ENCODE data around the gene NDST3.

NDST3 gene

DNA sequence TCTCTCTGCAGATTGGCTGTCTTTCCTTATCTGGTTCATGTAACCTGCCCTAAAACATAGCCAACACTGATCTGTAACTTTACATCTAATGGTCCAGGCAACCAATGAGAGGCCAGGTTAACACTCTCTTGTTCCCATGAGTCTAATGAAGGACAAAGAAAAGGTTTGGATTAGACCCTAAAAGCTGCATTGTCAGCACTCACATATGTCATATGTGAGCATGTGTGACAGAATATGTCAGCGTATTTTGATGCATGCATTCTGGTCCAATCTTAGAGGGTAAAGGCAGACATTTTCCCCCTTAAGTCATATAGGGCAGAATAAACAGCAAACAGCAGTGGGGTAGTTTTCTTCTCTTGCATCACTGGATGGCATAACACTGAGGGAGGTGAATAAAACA lies 3.7 kb downstream of the NDST3 start:
- Mint-ChIP-seq H3K27ac (no peak overlapping the region), H3K27me3 (peaks cover 27% of the 10 kb centered on the region), H3K4me3 (no peak overlapping the region), H3K9me3 (no peaks in the 10 kb centered on the region), H3K36me3 (ENCODE audit: low read depth) (no peaks in the 10 kb centered on the region), H3K4me1 (ENCODE audit: low read depth) (peaks cover 7% of the 10 kb centered on the region)

DNA sequence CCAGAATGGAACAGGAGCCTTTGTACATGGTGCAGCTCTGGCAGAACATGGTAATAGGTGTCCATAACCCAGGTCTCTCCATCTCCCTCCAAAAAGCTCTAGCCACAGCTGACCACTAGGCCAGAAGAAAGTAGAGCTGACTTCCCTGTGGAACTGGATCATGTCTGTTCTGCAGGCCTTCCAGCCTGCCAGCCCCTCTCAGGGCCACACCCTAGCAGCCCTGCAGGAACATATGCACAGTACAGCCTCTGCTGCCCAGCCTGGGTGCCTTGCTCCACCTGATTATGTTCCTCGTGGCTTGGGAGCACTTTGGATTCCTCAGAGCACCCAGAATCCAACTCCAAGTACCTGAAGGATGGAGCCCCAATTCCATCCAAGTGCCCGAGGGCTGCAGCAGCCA lies 12.0 kb downstream of the NDST3 start:
- Mint-ChIP-seq H3K4me3 (no peak overlapping the region), H3K4me1 (ENCODE audit: low read depth) (no peaks in the 10 kb centered on the region), H3K9me3 (no peaks in the 10 kb centered on the region), H3K36me3 (ENCODE audit: low read depth) (no peaks in the 10 kb centered on the region), H3K27ac (no peak overlapping the region), H3K27me3 (no peaks in the 10 kb centered on the region)

DNA sequence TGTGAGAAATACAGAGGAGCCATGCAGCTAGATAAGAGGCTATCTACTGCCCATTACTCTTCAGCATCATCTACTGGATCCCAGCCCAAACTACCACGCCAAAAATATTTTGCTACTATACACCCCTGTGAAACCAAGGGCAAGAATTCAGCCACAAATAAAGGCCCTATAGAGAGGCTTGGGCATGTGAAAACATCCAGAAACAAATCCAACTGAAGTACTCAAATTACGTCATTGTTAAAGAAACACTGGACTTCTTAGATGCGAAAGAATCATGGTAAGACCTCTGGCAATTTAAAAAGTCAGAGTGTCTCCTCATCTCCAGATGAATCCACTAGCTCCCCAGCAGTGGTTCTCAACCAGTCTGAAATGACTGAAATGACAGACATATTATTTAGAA lies 12.8 kb downstream of the NDST3 start:
- Mint-ChIP-seq H3K9me3 (no peaks in the 10 kb centered on the region), H3K36me3 (ENCODE audit: low read depth) (no peaks in the 10 kb centered on the region), H3K27me3 (no peaks in the 10 kb centered on the region), H3K4me1 (ENCODE audit: low read depth) (no peaks in the 10 kb centered on the region), H3K27ac (no peak overlapping the region), H3K4me3 (no peak overlapping the region)

DNA sequence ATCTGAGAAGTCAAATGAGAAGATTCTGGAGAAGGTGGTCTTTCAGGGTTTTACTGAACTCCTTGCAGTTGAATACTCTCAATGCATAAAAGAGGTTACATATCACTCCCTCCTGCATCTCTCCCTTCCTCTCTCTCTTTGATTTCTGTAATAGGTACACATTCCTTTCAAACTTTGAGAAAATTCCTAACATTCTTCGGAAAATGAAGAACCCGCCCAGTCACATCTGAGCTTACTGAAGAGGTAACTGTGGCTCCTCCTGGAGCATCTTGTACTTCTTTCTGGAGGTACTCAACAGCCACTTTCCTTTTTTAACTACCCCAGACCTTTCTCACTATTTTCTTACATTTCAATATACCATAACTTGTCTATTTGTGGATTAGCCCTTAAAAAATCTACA lies 24.7 kb downstream of the NDST3 start:
- H3K27me3 Mint-ChIP-seq = no peaks in the 10 kb centered on the region
- H3K4me3 Mint-ChIP-seq = no peak overlapping the region
- H3K36me3 Mint-ChIP-seq (ENCODE audit: low read depth) = no peaks in the 10 kb centered on the region
- no peaks in the 10 kb centered on the region for H3K4me1 Mint-ChIP-seq (ENCODE audit: low read depth)
- H3K9me3 Mint-ChIP-seq = no peaks in the 10 kb centered on the region
- no peak overlapping the region for H3K27ac Mint-ChIP-seq

DNA sequence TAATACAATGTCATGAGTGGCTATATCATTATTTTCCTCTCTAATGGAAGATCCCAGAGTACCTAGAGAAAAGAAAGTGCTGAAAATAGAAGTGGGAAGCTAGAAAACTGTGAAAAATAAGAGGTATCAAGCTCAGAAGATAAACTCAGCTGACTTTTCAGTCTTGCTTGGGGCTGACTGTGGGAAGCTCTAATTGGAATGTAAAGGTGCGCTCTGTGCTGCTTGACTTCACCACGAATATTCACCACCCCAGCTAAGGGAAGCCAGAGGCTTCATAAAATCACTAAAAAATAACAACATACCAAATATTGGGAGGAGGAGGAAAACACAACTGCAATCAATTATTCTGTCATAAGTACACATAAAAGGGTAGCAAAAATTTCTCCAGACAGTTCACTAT lies 25.1 kb downstream of the NDST3 start:
- no peak overlapping the region for H3K4me3 Mint-ChIP-seq
- H3K36me3 Mint-ChIP-seq (ENCODE audit: low read depth) = no peaks in the 10 kb centered on the region
- no peak overlapping the region for H3K27ac Mint-ChIP-seq
- no peaks in the 10 kb centered on the region for H3K4me1 Mint-ChIP-seq (ENCODE audit: low read depth)
- no peaks in the 10 kb centered on the region for H3K27me3 Mint-ChIP-seq
- H3K9me3 Mint-ChIP-seq = no peaks in the 10 kb centered on the region

DNA sequence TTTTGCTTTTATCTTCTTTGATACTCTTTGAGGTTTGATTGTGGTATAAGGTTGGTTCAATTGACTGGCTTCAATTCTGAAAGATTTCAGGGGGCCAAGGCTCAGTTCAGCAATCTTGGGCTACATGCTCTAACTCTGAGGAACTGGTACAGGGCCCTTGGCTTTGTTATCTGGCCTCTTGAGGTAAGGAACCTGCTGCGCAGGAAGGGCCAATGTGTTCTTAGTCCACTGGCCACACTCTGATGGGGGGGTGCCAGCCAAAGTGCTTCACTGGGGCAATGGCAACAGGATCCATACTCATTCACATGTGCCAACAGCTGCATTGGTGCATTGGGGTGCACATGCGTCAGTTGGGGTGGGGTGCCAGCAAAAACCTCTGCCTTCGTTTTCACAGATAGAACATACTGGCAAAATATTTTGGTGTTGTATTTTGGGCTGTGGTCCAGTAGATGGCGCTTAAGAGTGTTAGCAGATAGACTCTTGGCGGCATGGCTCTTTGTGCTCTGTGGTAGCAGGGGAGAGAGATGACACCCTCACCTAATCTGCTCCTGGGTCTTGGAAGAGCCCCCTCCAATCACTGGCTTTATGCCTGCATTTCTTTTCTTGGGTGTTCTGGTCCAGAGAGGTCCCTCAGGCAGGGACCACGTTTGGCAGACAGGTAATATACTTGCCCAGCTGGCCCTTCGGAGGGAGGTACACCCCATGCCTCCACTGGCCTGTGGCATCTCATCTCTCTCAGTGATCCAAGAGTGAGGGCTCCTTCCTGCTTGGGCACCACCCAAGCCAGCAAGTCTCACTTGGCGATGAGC lies 42.9 kb downstream of the NDST3 start:
- Mint-ChIP-seq H3K27ac (no peak overlapping the region), H3K36me3 (ENCODE audit: low read depth) (no peaks in the 10 kb centered on the region), H3K4me3 (no peak overlapping the region)

DNA sequence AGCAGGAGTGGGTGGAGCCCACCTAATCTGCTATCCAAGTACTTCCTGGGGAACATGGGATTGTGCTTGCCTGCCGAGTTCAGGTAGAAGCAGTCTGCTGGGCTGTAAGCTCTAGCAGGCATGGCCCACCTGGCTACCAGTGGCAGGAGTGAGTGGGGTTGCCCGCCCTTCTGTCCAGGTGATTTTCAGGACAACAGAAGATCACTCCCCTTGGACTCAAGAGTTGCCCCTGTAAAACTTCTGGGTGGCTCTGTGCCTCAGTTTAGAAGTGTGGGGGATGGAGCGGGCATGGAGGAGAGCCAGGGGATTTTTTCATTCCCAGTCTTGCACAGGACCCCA lies 43.5 kb downstream of the NDST3 start:
- no peaks in the 10 kb centered on the region for H3K4me1 Mint-ChIP-seq (ENCODE audit: low read depth)

More for the DNA sequence above, 42.9 kb downstream of the NDST3 start:
- H3K4me1 Mint-ChIP-seq (ENCODE audit: low read depth) = no peaks in the 10 kb centered on the region
- H3K9me3 Mint-ChIP-seq = no peaks in the 10 kb centered on the region
- H3K27me3 Mint-ChIP-seq = no peaks in the 10 kb centered on the region

DNA sequence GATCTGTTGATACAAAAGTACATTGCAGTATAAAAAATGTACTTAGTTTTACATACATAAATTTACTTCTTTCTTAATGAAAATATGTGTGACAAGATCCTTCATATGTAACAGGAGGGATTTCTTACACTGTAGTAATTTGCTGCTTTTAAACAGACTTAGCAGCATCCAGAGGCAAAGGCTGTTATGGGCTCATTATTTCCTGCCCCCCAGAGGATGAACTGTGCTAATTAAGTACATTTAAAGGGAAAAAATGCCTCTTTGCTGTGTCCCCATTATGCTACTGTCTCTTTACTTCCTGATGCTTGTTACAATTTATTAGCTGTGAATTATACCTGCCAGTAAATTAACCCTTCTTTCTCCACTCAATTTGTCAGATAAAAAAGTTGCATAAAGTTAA lies 47.1 kb downstream of the NDST3 start:
- Mint-ChIP-seq H3K9me3 (no peaks in the 10 kb centered on the region), H3K4me1 (ENCODE audit: low read depth) (peaks cover 1% of the 10 kb centered on the region), H3K27ac (no peak overlapping the region), H3K36me3 (ENCODE audit: low read depth) (no peaks in the 10 kb centered on the region), H3K27me3 (no peaks in the 10 kb centered on the region), H3K4me3 (no peak overlapping the region)

More for the DNA sequence above, 43.5 kb downstream of the NDST3 start:
- no peak overlapping the region for H3K4me3 Mint-ChIP-seq
- H3K27me3 Mint-ChIP-seq = no peaks in the 10 kb centered on the region
- H3K27ac Mint-ChIP-seq = no peak overlapping the region
- no peaks in the 10 kb centered on the region for H3K9me3 Mint-ChIP-seq
- no peaks in the 10 kb centered on the region for H3K36me3 Mint-ChIP-seq (ENCODE audit: low read depth)

DNA sequence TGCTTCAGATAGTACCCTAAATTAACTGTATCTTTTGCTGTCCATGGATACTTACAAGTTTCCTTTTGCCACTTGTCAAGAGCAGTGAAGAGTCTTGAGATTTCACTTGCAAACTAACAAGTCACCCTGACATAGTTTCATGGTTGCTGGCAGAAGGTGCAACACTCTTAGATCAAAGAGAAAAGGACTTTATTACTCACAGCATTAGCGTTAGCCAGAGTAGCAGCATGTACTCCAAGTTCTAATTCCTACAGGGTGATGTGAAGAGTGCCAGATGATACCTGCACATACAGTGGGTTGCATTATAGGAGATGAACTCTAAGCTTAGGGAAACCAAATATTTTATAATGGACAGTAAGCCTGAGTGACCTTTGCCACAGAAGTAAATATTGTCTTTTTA lies 47.9 kb downstream of the NDST3 start:
- Mint-ChIP-seq H3K36me3 (ENCODE audit: low read depth) (no peaks in the 10 kb centered on the region), H3K27ac (no peak overlapping the region), H3K4me3 (no peak overlapping the region), H3K4me1 (ENCODE audit: low read depth) (peaks cover 3% of the 10 kb centered on the region), H3K9me3 (no peaks in the 10 kb centered on the region), H3K27me3 (no peaks in the 10 kb centered on the region)

DNA sequence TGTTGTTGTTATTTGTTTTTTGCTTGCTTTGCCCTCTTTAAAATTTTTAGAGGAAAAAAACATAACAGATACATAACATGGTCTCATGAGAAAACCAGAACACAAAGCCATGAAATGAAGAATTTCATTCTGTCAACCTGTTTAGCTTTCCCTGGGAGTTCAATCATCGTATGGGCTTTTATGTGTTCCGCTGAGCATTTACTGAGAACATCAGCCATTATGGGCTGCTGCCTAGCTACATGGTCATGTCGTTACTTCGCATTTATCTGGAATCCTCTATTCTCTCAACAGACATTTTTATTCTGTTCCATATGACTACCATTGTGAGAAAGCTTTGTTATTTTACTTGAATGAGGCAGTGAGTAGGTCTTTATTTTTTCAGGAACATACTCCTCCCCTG lies 51.4 kb downstream of the NDST3 start:
- H3K4me1 Mint-ChIP-seq (ENCODE audit: low read depth) = peaks cover 3% of the 10 kb centered on the region
- H3K36me3 Mint-ChIP-seq (ENCODE audit: low read depth) = no peaks in the 10 kb centered on the region
- H3K27ac Mint-ChIP-seq = no peak overlapping the region
- no peaks in the 10 kb centered on the region for H3K9me3 Mint-ChIP-seq
- no peaks in the 10 kb centered on the region for H3K27me3 Mint-ChIP-seq
- H3K4me3 Mint-ChIP-seq = no peak overlapping the region

DNA sequence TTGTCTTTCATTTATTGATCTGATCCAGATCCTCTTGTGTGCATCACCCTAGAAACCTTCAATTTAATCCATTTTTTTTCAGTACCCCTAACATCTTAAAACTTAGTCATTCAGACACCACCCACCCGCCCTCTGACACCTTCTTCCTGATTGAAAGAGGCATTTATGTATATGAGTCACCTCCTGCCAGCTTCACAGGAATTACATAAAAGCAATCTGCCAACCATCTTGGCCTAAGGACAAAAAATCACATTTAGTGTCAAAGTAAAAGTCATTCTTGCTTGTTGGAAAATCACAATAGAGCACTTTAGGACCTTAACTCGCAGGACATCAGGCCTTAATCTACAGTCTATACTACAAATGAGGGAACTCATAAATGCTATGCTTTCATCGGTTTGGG lies 52.1 kb downstream of the NDST3 start:
- Mint-ChIP-seq H3K4me3 (no peak overlapping the region), H3K36me3 (ENCODE audit: low read depth) (no peaks in the 10 kb centered on the region), H3K4me1 (ENCODE audit: low read depth) (peaks cover 3% of the 10 kb centered on the region), H3K9me3 (no peaks in the 10 kb centered on the region), H3K27me3 (no peaks in the 10 kb centered on the region), H3K27ac (no peak overlapping the region)

DNA sequence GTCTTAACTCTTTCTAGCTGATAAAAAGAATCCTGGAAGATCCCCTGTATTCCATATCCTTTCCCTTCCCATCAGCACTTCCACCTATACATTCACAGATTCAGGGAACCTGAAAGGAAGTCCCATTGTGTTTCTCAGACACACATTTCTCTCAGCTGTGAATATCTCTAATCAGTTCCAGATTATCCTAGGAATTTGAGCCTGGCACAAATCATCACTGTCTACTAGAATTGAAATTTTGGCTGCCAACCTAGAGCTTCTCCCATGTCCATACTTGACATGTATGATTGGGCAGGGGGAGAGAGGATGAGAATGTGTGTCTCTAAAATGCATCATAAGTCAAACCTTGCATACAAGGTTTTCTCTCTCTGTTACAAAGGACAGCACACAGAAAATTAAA lies 53.1 kb downstream of the NDST3 start:
- Mint-ChIP-seq H3K36me3 (ENCODE audit: low read depth) (no peaks in the 10 kb centered on the region), H3K4me1 (ENCODE audit: low read depth) (peaks cover 3% of the 10 kb centered on the region), H3K27ac (no peak overlapping the region), H3K4me3 (no peak overlapping the region), H3K27me3 (no peaks in the 10 kb centered on the region), H3K9me3 (no peaks in the 10 kb centered on the region)

DNA sequence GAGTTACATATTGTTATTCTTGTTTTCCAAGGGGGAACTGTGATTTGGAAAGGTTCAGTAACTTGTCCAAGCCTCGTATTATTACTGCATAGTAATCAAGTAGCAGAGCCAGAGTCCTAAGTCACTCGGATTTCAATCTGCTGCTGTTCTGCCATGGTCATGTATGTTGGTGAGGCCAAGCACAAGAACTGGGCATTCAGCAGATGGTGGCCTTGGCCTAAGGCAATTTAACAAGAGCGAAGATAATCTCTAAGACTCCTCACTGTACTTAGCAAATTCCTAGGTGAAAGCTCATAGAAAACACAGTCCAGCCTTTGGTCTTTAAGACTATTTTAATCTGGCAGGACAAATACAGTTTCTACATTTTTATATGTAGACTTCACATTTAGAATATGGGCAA lies 64.8 kb downstream of the NDST3 start:
- H3K4me1 Mint-ChIP-seq (ENCODE audit: low read depth) = no peaks in the 10 kb centered on the region
- H3K27me3 Mint-ChIP-seq = no peaks in the 10 kb centered on the region
- H3K9me3 Mint-ChIP-seq = no peaks in the 10 kb centered on the region
- no peak overlapping the region for H3K27ac Mint-ChIP-seq
- no peak overlapping the region for H3K4me3 Mint-ChIP-seq
- H3K36me3 Mint-ChIP-seq (ENCODE audit: low read depth) = no peaks in the 10 kb centered on the region

DNA sequence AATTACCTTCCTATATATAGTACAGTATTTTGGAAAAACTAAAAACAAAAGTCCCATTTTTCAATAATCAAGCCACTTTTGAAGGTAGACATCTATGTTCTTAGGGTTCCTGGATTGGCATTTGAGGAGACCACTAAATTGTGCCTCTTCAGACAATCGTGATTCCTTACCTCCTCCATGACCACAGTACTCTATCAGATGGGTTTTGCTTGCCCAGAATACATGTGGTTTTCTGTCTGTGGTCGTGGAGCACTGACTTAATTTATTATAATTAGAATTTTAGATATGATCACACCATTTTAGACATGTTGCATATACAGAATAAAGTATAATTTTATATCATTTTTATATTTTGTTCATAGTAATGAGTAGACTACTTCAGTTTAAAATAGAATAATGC lies 67.9 kb downstream of the NDST3 start:
- Mint-ChIP-seq H3K4me1 (ENCODE audit: low read depth) (no peaks in the 10 kb centered on the region), H3K9me3 (no peaks in the 10 kb centered on the region), H3K27me3 (no peaks in the 10 kb centered on the region), H3K4me3 (no peak overlapping the region), H3K27ac (no peak overlapping the region), H3K36me3 (ENCODE audit: low read depth) (no peaks in the 10 kb centered on the region)

DNA sequence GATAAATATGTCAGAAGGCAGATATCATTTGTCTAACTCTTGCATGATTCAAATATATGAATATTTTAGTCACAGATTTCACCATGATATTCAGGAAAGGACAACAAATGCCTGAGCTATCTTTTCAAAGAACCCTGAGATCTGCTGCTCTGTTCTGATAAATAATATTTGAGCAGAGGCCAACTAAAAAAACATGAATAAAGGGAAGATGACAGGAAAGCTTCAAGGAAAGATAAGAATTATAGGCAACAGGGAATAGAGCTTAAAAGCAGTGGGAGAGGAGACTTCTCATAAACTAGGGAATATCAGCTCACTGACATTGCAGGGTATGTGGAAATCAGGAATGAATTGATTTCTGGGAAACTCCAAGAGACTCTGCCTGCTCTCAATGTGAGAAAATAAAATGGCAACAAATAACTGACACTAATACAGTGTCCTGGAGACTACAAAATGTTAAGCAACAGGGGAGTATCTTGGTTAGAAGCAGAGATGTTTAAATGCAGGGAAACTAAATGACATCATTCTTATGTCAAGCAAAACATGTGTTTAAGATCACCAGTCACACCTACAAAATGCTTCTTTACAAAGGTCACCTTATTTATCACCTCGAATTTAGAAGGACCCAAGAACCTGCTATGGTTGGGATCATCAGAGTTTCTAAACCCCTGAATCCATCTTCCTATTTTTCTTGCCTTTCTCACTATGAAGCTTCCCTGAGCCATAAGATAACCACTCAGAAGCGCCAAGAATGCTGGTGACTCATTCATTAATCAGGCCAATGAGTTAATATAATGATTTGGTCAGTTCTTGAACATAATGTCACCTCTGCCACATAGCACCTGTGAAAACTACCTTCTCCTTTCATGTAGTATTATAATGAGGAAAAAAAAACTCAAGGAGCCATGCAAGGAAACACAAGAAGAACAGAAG lies 78.1 kb downstream of the NDST3 start:
- Mint-ChIP-seq H3K27me3 (no peaks in the 10 kb centered on the region), H3K4me3 (no peak overlapping the region), H3K36me3 (ENCODE audit: low read depth) (no peaks in the 10 kb centered on the region), H3K4me1 (ENCODE audit: low read depth) (no peaks in the 10 kb centered on the region), H3K27ac (no peak overlapping the region), H3K9me3 (peaks cover 5% of the 10 kb centered on the region)
